Fibroblast of gingiva (primary cell): Measurements from ENCODE around the gene CALY.
"Not testable (repeated sequence)": the region's sequence is repeated elsewhere in the genome, so short reads cannot be mapped to it uniquely, and the experiment has no call there.

Experiments used
- DNase-seq: peaks from one replicate; pipeline ENCODE4 v3.0.0-alpha.2; 2011; ENCODE audit warnings: low read depth

CALY gene

GRCh38 chr10:133329491-133330202 is 7.0 kb downstream of the CALY start:
- peak; percentile 73 for DNase-seq

GRCh38 chr10:133328358-133329343 is 8.0 kb downstream of the CALY start:
- no peak for DNase-seq

- DNase-seq, result no peak
These were observed 8.9 kb downstream of the CALY start for GRCh38 chr10:133327651-133328357.

- no peak for DNase-seq
These were observed 9.7 kb downstream of the CALY start for GRCh38 chr10:133326745-133327650.

- no peak for DNase-seq
These were observed 10.5 kb downstream of the CALY start for GRCh38 chr10:133326223-133326551.

GRCh38 chr10:133325440-133326222 is 11.1 kb downstream of the CALY start:
- no peak for DNase-seq

- DNase-seq, result no peak
These were observed 11.8 kb downstream of the CALY start for GRCh38 chr10:133324857-133325260.

- no peak for DNase-seq
These were observed 12.4 kb downstream of the CALY start for GRCh38 chr10:133324198-133324792.

- DNase-seq, result not testable (repeated sequence)
These were observed 14.5 kb downstream of the CALY start for GRCh38 chr10:133322064-133322709.

- DNase-seq, result not testable (repeated sequence)
These were observed 15.8 kb downstream of the CALY start for GRCh38 chr10:133320852-133321422.

- peak; percentile 24 for DNase-seq
These were observed 18.1 kb downstream of the CALY start for GRCh38 chr10:133318494-133319127.

- no peak for DNase-seq
These were observed 20.0 kb downstream of the CALY start for GRCh38 chr10:133316732-133317131.

GRCh38 chr10:133316266-133316665 is 20.4 kb downstream of the CALY start:
- DNase-seq, result no peak

GRCh38 chr10:133315847-133316246 is 20.8 kb downstream of the CALY start:
- DNase-seq, result no peak

- no peak for DNase-seq
These were observed 21.8 kb downstream of the CALY start for GRCh38 chr10:133314911-133315310.

GRCh38 chr10:133313192-133313591 is 23.5 kb downstream of the CALY start:
- no peak for DNase-seq

- DNase-seq, result no peak
These were observed 23.9 kb downstream of the CALY start for GRCh38 chr10:133312769-133313145.

GRCh38 chr10:133312016-133312768 is 24.5 kb downstream of the CALY start:
- DNase-seq, result no peak
